Measurements from ENCODE around the gene PCDHA6. TPM values are rescaled to one million over a fixed set of nuclear protein-coding genes. Genes with fewer than 3 reads are reported as not detected.

The PCDHA6 gene
- total RNA-seq, 1 experiment from 2014 or later, result 2.4 TPM

DNA sequence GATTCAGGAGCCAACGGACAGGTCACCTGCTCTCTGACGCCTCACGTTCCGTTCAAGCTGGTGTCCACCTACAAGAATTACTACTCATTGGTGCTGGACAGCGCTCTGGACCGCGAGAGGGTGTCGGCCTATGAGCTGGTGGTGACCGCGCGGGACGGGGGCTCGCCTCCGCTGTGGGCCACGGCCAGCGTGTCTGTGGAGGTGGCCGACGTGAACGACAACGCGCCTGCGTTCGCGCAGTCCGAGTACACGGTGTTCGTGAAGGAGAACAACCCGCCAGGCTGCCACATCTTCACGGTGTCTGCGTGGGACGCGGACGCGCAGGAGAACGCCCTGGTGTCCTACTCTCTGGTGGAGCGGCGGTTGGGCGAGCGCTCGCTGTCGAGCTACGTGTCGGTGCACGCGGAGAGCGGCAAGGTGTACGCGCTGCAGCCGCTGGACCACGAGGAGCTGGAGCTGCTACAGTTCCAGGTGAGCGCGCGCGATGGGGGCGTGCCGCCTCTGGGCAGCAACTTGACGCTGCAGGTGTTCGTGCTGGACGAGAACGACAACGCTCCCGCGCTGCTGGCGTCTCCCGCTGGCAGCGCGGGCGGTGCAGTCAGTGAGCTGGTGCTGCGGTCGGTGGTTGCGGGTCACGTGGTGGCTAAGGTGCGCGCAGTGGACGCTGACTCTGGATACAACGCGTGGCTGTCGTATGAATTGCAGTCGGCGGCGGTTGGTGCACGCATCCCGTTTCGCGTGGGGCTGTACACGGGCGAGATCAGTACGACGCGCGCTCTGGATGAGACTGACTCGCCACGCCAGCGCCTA lies 29.6 kb downstream of the PCDHA6 start:
- ChIA-PET CTCF (interaction anchor here (0.7 to 3.1 kb wide), 15 partner anchors 11 to 298 kb away, joined by 3 to 71 read pairs (median 7); partner anchors contain the start of genes PCDHA1, PCDHA11, PCDHA13 and PCDHA6), POLR2A (no interaction called here)
- Mint-ChIP-seq H3K4me3 (peak overlapping the region; percentile 92), H3K4me1 (peaks cover 23% of the 10 kb centered on the region), H3K36me3 (peaks cover 37% of the 10 kb centered on the region), H3K27me3 (ENCODE audit: low read depth) (no peaks in the 10 kb centered on the region), H3K27ac (no peak overlapping the region), H3K9me3 (peaks cover 24% of the 10 kb centered on the region)
- no peak for ATAC-seq
- DNase-seq (ENCODE audit: low spot score), result no peak
- TF ChIP-seq, protein P1, sequence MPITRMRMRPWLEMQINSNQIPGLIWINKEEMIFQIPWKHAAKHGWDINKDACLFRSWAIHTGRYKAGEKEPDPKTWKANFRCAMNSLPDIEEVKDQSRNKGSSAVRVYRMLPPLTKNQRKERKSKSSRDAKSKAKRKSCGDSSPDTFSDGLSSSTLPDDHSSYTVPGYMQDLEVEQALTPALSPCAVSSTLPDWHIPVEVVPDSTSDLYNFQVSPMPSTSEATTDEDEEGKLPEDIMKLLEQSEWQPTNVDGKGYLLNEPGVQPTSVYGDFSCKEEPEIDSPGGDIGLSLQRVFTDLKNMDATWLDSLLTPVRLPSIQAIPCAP (CRISPR knock-in tag; IDR thresholded peaks at IDR 0.05), result no peak
- TF ChIP-seq OVOL2 (CRISPR knock-in tag; IDR thresholded peaks at IDR 0.05; ENCODE audit: borderline replicate concordance) (no peak), ATF1 (CRISPR knock-in tag; IDR thresholded peaks at IDR 0.05) (no peak)

DNA sequence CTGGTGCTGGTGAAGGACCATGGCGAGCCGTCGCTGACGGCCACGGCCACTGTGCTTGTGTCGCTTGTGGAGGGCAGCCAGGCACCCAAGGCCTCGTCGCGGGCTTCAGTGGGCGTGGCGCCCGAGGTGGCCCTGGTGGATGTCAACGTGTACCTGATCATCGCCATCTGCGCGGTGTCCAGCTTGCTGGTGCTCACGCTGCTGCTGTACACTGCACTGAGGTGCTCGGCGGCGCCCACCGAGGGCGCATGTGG lies 30.2 kb downstream of the PCDHA6 start:
- peaks cover 23% of the 10 kb centered on the region for H3K4me1 Mint-ChIP-seq
- no peak for TF ChIP-seq ELF4 (CRISPR knock-in tag; IDR thresholded peaks at IDR 0.05; ENCODE audit: low read depth)
- TF ChIP-seq, protein P1 (CRISPR knock-in tag; IDR thresholded peaks at IDR 0.05), result no peak
- no peak for TF ChIP-seq NFYB (CRISPR knock-in tag; conservative IDR thresholded peaks at IDR 0.05; ENCODE audit: low read depth)
- TF ChIP-seq CBFB (CRISPR knock-in tag; IDR thresholded peaks at IDR 0.05; ENCODE audit: low read depth), result no peak
- TF ChIP-seq, protein P2, sequence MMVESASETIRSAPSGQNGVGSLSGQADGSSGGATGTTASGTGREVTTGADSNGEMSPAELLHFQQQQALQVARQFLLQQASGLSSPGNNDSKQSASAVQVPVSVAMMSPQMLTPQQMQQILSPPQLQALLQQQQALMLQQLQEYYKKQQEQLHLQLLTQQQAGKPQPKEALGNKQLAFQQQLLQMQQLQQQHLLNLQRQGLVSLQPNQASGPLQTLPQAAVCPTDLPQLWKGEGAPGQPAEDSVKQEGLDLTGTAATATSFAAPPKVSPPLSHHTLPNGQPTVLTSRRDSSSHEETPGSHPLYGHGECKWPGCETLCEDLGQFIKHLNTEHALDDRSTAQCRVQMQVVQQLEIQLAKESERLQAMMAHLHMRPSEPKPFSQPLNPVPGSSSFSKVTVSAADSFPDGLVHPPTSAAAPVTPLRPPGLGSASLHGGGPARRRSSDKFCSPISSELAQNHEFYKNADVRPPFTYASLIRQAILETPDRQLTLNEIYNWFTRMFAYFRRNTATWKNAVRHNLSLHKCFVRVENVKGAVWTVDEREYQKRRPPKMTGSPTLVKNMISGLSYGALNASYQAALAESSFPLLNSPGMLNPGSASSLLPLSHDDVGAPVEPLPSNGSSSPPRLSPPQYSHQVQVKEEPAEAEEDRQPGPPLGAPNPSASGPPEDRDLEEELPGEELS (CRISPR knock-in tag; IDR thresholded peaks at IDR 0.05), result no peak
- TF ChIP-seq, protein P3, sequence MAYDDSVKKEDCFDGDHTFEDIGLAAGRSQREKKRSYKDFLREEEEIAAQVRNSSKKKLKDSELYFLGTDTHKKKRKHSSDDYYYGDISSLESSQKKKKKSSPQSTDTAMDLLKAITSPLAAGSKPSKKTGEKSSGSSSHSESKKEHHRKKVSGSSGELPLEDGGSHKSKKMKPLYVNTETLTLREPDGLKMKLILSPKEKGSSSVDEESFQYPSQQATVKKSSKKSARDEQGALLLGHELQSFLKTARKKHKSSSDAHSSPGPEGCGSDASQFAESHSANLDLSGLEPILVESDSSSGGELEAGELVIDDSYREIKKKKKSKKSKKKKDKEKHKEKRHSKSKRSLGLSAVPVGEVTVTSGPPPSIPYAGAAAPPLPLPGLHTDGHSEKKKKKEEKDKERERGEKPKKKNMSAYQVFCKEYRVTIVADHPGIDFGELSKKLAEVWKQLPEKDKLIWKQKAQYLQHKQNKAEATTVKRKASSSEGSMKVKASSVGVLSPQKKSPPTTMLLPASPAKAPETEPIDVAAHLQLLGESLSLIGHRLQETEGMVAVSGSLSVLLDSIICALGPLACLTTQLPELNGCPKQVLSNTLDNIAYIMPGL (CRISPR knock-in tag; IDR thresholded peaks at IDR 0.05), result no peak
- TF ChIP-seq NR2C2 (CRISPR knock-in tag; IDR thresholded peaks at IDR 0.05), result no peak
- TF ChIP-seq FOXP1 (CRISPR knock-in tag; IDR thresholded peaks at IDR 0.05; ENCODE audit: borderline replicate concordance), result no peak
- no peak for DNase-seq (ENCODE audit: low spot score)
- peak overlapping the region; percentile 30 for H3K4me3 Mint-ChIP-seq
- no peaks in the 10 kb centered on the region for H3K27me3 Mint-ChIP-seq (ENCODE audit: low read depth)
- H3K9me3 Mint-ChIP-seq, result peaks cover 28% of the 10 kb centered on the region
- ChIA-PET CTCF (interaction anchor here (0.7 to 4.0 kb wide), 7 partner anchors 11 to 182 kb away, joined by 3 to 61 read pairs (median 5); partner anchors contain the start of genes PCDHA1, PCDHA11 and PCDHA8), POLR2A (no interaction called here)
- ATAC-seq, result no peak
- H3K36me3 Mint-ChIP-seq, result peaks cover 42% of the 10 kb centered on the region
- H3K27ac Mint-ChIP-seq, result no peak overlapping the region

DNA sequence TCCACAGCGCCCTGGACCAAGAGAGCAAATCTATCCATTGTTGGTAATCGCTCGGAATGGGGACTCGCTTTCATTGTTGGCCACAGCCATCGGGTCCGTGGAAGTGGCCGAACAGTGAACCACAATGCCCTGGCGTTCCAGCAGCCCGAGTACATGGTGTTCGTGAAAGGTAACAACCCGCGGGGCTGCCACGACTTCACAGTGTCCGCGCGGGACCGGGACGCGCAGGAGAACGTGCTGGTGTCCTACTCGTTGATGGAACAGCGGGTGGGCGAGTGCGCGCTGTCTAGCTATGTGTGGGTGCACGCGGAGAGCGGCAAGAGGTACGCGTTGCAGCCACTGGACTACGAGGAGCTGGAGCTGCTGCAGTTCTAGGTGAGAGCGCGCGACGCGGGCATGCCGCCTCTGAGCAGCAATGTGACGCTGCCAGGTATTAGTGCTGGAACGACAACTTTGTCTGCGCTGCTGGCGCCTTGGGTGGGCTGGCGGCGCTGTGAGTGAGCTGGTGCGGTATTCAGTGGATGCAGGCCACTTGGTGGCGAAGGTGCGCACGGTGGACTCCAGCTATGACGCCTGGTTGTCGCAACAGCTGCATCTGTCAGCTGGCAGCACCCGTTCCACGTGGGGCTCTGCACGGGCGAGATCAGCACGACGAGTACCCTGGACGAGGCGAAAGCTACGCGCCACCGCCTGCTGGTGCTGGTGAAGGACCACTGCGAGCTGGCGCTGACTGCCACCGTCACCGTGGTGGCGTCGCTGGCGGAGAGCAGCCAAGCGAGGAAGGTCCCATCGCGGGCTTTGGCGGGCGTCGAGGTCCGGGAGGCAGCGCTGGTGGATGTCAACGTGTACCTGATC lies 34.9 kb downstream of the PCDHA6 start:
- ChIA-PET CTCF (interaction anchor here (0.8 to 4.0 kb wide), 3 partner anchors 21 to 259 kb away, joined by 4 to 17 read pairs (median 10); partner anchors contain the start of genes PCDHA8 and PCDHB4), POLR2A (no interaction called here)
- no peaks in the 10 kb centered on the region for H3K27me3 Mint-ChIP-seq (ENCODE audit: low read depth)
- peaks cover 8% of the 10 kb centered on the region for H3K4me1 Mint-ChIP-seq
- no peak for DNase-seq (ENCODE audit: low spot score)
- no peak overlapping the region for H3K27ac Mint-ChIP-seq
- H3K36me3 Mint-ChIP-seq, result peaks cover 45% of the 10 kb centered on the region
- TF ChIP-seq IRF2 (CRISPR knock-in tag; IDR thresholded peaks at IDR 0.05; ENCODE audit: borderline replicate concordance, low read depth) (no peak), TEAD4 (CRISPR knock-in tag; IDR thresholded peaks at IDR 0.05) (no peak), TEAD1 (CRISPR knock-in tag; IDR thresholded peaks at IDR 0.05) (no peak)
- TF ChIP-seq, protein P1 (CRISPR knock-in tag; IDR thresholded peaks at IDR 0.05), result no peak
- TF ChIP-seq, protein P4, sequence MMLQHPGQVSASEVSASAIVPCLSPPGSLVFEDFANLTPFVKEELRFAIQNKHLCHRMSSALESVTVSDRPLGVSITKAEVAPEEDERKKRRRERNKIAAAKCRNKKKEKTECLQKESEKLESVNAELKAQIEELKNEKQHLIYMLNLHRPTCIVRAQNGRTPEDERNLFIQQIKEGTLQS (CRISPR knock-in tag; conservative IDR thresholded peaks at IDR 0.05), result no peak
- TF ChIP-seq, protein P5, sequence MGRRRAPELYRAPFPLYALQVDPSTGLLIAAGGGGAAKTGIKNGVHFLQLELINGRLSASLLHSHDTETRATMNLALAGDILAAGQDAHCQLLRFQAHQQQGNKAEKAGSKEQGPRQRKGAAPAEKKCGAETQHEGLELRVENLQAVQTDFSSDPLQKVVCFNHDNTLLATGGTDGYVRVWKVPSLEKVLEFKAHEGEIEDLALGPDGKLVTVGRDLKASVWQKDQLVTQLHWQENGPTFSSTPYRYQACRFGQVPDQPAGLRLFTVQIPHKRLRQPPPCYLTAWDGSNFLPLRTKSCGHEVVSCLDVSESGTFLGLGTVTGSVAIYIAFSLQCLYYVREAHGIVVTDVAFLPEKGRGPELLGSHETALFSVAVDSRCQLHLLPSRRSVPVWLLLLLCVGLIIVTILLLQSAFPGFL (CRISPR knock-in tag; IDR thresholded peaks at IDR 0.05; ENCODE audit: borderline replicate concordance), result no peak
- TF ChIP-seq, protein P6, sequence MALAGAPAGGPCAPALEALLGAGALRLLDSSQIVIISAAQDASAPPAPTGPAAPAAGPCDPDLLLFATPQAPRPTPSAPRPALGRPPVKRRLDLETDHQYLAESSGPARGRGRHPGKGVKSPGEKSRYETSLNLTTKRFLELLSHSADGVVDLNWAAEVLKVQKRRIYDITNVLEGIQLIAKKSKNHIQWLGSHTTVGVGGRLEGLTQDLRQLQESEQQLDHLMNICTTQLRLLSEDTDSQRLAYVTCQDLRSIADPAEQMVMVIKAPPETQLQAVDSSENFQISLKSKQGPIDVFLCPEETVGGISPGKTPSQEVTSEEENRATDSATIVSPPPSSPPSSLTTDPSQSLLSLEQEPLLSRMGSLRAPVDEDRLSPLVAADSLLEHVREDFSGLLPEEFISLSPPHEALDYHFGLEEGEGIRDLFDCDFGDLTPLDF (CRISPR knock-in tag; IDR thresholded peaks at IDR 0.05), result no peak
- TF ChIP-seq, protein P7, sequence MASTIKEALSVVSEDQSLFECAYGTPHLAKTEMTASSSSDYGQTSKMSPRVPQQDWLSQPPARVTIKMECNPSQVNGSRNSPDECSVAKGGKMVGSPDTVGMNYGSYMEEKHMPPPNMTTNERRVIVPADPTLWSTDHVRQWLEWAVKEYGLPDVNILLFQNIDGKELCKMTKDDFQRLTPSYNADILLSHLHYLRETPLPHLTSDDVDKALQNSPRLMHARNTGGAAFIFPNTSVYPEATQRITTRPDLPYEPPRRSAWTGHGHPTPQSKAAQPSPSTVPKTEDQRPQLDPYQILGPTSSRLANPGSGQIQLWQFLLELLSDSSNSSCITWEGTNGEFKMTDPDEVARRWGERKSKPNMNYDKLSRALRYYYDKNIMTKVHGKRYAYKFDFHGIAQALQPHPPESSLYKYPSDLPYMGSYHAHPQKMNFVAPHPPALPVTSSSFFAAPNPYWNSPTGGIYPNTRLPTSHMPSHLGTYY (CRISPR knock-in tag; IDR thresholded peaks at IDR 0.05), result no peak
- H3K4me3 Mint-ChIP-seq, result no peak overlapping the region
- no peak for ATAC-seq
- H3K9me3 Mint-ChIP-seq, result peaks cover 24% of the 10 kb centered on the region
